DND-41 (cell line): Measurements from ENCODE around the gene BAG5.

Source experiments
- CTCF ChIP-seq: IDR thresholded peaks from 2 replicates; pipeline ENCODE4 v1.5.1; 2012; ENCODE audit warnings: borderline replicate concordance, low read length, moderate library complexity, mild to moderate bottlenecking; ENCODE audit not compliant: poor library complexity, severe bottlenecking; ENCODE audit errors: extremely low read depth
- EZH2 ChIP-seq: IDR thresholded peaks from 3 replicates; pipeline ENCODE4 v1.6.1; 2012; ENCODE audit warnings: borderline replicate concordance, low read depth, mild to moderate bottlenecking, moderate library complexity, low read length, inconsistent platforms; ENCODE audit not compliant: severe bottlenecking

GRCh38 chr14:103536693-103537092 lies 25.8 kb downstream of the BAG5 start:
- TF ChIP-seq CTCF (no peak), EZH2 (no peak)
